OCI-LY1 (cell line): ENCODE measurements around the gene CDC42BPA.

Experiments
- EZH2 ChIP-seq: fragments of 200-600 bp; sonication (generic), shearing (Covaris generic); IDR thresholded peaks from 2 replicates; pipeline ENCODE4 v1.8.0; 2017; ENCODE audit warnings: borderline replicate concordance, mixed run types, mild to moderate bottlenecking, antibody characterized with exemption, low read length, moderate library complexity, mixed read lengths
- TF ChIP-seq, protein P1 (sequence below): fragments of 200-600 bp; sonication (generic), shearing (Covaris generic); IDR thresholded peaks from 2 replicates; pipeline ENCODE4 v1.5.1; 2017; ENCODE audit warnings: mild to moderate bottlenecking, antibody characterized with exemption, low read length, moderate library complexity, mixed read lengths

DNA sequence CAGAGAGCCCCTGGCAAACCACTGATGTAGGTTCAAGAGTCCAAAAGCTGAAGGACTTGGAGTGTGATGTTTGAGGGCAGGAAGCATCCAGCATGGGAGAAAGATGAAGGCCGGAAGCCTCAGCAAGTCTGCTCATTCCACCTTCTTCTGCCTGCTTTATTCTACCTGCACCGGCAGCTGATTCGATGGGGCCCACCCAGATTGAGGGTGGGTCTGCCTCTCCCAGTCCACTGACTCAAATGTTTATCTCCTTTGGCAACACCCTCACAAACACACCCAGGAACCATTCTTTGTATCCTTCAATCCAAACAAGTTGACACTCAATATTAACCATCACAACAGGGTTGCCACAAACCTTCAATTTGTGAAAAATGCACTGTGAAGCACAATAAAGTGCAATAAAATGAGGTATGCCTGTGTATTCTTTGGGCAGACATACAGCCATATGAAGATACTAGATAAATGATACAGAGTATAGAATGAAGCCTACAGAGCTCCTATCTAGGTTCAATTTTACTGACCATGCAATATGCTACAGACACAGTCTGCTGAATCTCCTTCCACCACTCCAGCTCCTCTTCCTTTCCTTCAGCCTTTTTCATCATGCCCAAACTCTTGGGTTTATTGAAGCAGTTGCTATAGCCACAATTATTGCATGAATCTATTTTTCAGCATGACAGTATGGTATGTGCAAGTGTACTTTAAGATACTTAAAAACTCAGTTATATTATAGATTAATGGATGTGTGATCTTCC, 24.0 kb upstream of the CDC42BPA start:
- TF ChIP-seq, protein P1, sequence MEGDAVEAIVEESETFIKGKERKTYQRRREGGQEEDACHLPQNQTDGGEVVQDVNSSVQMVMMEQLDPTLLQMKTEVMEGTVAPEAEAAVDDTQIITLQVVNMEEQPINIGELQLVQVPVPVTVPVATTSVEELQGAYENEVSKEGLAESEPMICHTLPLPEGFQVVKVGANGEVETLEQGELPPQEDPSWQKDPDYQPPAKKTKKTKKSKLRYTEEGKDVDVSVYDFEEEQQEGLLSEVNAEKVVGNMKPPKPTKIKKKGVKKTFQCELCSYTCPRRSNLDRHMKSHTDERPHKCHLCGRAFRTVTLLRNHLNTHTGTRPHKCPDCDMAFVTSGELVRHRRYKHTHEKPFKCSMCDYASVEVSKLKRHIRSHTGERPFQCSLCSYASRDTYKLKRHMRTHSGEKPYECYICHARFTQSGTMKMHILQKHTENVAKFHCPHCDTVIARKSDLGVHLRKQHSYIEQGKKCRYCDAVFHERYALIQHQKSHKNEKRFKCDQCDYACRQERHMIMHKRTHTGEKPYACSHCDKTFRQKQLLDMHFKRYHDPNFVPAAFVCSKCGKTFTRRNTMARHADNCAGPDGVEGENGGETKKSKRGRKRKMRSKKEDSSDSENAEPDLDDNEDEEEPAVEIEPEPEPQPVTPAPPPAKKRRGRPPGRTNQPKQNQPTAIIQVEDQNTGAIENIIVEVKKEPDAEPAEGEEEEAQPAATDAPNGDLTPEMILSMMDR = no peak
- TF ChIP-seq EZH2 = no peak
